OCI-LY3 (cell line): Measurements from ENCODE around the gene HIPK2.

Experiments used
- EZH2phosphoT487 ChIP-seq: fragments of 200-600 bp; shearing (Covaris generic); IDR thresholded peaks from 2 replicates; pipeline ENCODE4 v1.6.1; 2018; ENCODE audit warnings: antibody characterized with exemption, mixed run types, low read depth
- TF ChIP-seq, protein P1 (sequence below): fragments of 200-600, 300-600 bp; sonication (generic); IDR thresholded peaks from 2 replicates; pipeline ENCODE4 v1.5.1; 2014; ENCODE audit warnings: antibody characterized with exemption, low read length, low read depth

DNA sequence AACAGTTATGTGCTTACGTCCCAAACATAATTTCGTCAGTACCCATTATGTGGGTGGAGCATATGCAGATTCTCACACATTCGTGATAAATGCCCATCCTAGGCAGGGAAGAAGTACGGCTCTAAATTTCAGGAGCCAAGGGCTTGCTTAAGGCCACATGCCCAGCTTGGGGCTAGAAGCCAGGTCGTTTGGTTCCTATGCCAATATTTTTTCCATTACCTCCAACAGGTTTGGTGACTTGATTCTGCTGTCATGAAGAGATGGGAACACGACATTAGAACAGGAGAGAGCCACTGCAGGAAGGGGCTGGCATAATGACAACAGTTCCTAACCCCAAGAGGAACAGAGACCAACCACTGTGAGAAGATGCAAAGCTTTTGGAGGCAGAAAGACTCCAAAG, 85.1 kb downstream of the HIPK2 start:
- TF ChIP-seq, protein P1, sequence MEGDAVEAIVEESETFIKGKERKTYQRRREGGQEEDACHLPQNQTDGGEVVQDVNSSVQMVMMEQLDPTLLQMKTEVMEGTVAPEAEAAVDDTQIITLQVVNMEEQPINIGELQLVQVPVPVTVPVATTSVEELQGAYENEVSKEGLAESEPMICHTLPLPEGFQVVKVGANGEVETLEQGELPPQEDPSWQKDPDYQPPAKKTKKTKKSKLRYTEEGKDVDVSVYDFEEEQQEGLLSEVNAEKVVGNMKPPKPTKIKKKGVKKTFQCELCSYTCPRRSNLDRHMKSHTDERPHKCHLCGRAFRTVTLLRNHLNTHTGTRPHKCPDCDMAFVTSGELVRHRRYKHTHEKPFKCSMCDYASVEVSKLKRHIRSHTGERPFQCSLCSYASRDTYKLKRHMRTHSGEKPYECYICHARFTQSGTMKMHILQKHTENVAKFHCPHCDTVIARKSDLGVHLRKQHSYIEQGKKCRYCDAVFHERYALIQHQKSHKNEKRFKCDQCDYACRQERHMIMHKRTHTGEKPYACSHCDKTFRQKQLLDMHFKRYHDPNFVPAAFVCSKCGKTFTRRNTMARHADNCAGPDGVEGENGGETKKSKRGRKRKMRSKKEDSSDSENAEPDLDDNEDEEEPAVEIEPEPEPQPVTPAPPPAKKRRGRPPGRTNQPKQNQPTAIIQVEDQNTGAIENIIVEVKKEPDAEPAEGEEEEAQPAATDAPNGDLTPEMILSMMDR: no peak
- no peak for TF ChIP-seq EZH2phosphoT487
